ENCODE measurements around the gene MYO1E.
"Not testable (repeated sequence)": the region's sequence is repeated elsewhere in the genome, so short reads cannot be mapped to it uniquely, and the experiment has no call there.

Gene MYO1E

GRCh38 chr15:59347915-59348314 is 24.8 kb downstream of the MYO1E start:
- DNase-seq, result no peak

GRCh38 chr15:59346951-59347350 is 25.7 kb downstream of the MYO1E start:
- no peak for DNase-seq

GRCh38 chr15:59345326-59345725 is 27.3 kb downstream of the MYO1E start:
- no peak for DNase-seq

GRCh38 chr15:59344311-59344710 is 28.4 kb downstream of the MYO1E start:
- DNase-seq, result no peak

DNA sequence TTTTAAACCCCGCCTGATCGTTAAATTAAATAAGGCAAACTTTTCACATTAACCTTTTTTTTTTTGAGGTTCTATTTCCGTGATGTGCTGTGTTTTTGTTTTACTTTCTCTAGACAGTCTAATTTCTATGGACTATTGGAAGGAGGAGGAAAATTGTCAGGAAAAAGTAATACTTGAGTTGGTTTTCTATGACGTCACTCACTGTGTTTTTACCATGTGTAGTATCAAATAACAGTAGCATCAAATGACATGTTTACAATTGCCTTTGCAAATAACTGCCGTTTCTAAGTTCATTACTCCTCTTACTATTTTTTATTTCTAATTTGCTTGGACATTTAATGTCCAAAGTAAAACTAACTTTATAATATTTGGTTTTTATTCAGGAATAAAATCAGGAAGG is 32.3 kb downstream of the MYO1E start:
- DNase-seq, result peak; percentile 57

DNA sequence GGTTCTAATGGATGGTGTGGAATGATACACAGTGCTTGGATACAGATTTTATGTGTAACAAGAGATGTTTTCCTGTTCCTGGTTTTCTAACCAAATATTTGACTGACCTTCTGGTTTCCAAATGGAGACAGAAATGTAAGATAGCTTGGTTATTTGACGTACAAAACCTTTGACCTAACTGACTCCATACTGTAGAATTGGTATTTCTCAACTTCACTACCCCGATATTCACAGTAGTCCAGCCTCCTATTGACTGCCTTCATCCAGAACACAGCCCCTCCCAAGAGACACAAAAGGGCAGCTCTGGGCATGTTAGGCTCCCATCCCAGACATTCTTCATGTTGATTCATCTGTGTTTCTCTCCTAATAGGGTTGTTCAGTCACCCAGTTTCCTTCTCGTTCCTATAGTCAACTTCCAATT is 33.4 kb downstream of the MYO1E start:
- no peak for DNase-seq

GRCh38 chr15:59338414-59338813 is 34.3 kb downstream of the MYO1E start:
- no peak for DNase-seq

DNA sequence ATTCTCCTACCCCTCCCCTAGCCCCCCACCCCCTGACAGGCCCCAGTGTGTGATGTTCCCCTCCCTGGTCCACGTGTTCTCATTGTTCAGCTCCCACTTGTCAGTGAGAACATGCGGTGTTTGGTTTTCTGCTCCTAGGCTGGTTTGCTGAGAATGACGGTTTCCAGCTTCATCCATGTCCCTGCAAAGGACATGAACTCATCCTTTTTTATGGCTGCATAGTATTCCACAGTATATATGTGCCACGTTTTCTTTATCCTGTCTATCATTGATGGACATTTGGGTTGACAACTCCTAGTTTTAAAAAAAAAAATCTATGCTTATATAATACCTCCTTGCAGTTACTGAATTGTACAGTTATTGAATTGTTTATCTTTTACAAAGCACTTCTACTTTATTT is 35.9 kb downstream of the MYO1E start:
- not testable (repeated sequence) for DNase-seq

DNA sequence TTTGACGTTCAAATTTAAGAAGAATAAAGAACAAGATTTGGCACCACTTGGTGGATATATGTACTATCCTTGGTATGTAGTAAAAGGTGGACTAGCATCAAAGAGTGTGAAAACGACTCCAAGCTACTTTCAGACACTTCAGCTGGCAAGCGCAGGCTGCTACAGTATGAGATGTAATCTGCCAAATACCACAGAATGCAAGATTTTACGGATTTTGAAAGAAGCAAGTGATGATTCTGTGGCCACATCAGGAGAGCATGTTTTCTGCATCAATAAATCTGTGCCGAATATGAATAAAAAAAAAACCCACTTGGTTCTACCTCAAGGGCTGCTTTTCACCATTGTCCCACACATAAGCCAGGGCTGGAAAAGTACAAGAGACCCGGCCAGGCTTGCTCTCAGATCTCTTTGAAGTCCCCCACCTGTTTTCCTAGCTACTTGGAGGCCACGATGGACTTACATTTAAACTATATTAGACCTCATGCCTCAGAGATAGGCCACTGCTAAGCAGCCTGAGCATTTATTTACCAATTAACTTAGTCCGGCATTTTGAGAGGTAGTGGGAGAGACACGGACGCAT is 37.4 kb downstream of the MYO1E start:
- DNase-seq, result no peak

GRCh38 chr15:59334076-59334415 is 38.6 kb downstream of the MYO1E start:
- no peak for DNase-seq

GRCh38 chr15:59333401-59334075 is 39.1 kb downstream of the MYO1E start:
- DNase-seq, result peak; percentile 77

GRCh38 chr15:59332009-59332408 is 40.7 kb downstream of the MYO1E start:
- DNase-seq, result no peak

DNA sequence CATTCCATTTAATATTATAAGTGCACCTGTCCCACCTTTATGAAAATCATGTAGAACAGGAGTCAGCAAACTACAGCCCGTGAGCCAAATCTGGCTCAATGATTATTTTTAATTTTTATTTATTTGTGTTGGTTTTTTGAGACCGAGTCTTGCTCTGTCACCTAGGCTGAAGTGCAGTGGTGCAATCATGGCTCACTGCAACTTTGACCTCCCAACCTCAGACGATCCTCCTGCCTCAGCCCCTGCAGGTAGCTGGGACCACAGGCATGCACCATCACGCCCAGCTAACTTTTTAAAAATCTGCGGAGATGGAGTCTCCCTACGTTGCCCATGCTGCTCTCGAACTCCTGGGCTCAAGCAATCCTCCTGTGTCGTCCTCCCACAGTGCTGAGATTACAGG is 42.0 kb downstream of the MYO1E start:
- no peak for DNase-seq

DNA sequence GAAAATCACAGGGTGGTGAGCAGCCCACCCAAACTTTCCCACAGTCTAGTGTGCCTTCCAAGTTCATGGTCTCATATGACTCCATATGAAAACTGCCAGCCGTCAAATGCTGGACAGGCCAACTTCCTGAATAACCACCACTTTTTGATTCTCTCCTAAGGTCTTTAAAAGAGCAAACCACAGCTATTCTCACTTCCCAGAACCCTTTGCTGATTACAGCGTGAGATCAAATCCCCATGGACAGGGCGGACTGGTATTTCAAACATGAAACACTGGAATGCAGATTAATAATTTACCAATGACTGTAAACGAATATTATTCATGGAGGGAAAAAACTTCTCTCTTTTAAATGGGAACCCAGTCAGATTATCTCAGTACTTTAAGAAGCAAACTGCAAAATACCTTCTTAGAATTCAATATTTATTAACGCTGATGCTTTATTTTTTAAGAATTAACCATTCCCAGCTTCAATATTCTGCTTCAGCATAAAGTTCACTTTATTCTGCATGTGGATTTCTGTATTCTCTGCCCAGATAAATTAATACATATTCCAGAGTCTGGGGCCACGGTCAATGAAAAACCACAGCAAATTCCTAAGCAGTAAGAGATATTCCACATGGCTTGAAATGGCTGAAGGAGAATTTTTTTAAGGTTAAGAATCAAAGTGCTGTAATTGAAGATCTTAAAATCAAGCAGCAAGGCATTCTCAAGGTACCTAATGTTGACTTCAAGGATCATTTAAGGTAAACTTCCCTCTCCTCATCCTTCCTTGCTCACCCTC is 42.9 kb downstream of the MYO1E start:
- peak; percentile 57 for DNase-seq

- no peak for DNase-seq
These were observed 43.6 kb downstream of the MYO1E start for GRCh38 chr15:59329091-59329490.

DNA sequence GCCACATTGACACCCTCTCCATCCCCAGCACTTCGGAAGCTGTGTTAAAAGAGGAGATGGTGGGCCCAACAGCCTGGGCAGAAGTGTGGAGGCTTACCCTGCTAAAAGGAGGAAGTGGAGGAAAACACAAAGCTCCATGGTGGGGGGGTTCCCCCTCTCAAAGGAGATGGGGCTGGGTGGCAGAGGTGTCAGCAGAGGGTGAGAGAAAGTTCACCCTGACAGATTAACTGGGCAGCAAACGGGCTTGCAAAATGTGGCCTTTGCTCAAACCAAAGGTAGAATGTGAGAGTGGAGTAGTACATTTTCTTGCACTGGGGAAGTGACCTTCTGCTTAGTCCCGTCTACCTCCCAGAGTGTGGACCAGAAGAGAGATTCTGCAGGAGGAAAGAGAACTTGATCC is 44.7 kb downstream of the MYO1E start:
- DNase-seq, result no peak

DNA sequence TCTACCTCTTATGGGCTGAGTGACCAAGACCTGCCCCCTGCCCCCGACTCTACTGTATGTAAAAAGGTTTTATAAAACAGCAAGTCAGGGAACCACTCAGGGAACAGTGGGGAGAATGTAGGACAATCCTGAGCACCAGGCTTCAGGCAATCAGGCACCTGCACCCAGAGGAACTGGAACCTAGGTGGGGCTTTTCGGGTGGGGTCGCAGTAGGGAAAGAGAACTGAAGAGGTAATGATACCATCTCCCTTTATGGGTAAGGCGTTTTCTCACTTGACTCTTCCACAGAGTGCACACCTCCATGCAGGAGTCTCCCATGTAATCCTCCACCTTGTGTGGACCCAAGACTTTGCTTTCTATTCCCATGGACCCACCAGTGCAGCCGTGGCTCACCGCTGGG is 45.8 kb downstream of the MYO1E start:
- no peak for DNase-seq

- DNase-seq, result peak; percentile 40
These were observed 50.5 kb downstream of the MYO1E start for GRCh38 chr15:59322056-59322759.

DNA sequence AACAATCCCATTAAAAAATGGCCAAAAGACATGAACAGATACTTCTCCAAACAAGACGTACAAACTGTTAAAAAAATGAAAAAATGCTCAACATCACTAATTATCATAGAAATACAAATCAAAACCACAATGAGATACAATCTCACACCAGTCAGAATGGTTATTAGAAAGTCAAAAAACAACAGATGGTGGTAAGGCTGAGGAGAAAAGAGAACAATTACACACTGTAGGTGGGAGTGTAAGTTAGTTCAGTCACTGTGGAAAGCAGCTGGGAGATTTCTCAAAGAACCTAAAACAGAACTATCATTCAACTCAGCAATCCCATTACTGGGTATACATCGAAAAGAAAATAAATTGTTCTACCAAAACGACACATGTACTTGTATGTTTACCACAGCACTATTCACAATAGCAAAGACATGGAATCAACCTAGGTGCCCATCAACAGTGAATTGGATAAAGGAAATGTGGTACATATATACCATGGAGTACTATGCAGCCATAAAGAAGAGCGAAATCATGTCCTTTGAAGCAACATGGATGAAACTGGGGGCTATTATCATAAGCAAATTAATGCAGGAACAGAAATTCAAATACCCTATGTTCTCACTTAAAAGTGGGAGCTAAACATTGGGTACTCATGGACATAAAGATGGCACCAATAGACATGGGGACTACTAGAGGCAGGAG is 51.5 kb downstream of the MYO1E start:
- no peak for DNase-seq

DNA sequence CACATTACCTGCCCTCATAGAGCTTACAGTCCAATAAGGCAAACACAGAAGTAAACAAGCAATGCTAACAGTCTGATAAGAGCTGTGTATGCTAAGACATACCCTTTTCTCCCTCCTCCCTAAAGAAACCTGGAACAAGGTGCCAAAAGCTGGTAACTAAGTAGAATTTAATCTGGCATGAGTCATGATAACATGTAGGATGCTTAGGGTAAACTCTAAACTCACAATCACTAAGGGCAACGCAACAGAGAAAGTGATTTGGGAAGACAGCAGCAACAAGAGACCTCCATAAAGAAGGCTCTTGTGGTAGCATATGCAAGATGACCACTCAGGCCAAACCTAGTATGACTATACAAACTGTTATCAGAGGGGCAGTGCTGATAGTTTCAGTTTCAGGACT is 55.5 kb downstream of the MYO1E start:
- no peak for DNase-seq

GRCh38 chr15:59315914-59316451 is 56.7 kb downstream of the MYO1E start:
- peak; percentile 9 for DNase-seq

GRCh38 chr15:59313641-59314332 is 58.9 kb downstream of the MYO1E start:
- peak; percentile 75 for DNase-seq

All from DMS53 (cell line).